ENCODE data around the gene SGCD.

The SGCD gene

GRCh38 chr5:156405988-156406387, 79.0 kb downstream of the SGCD start:
- DNase-seq = no peak

DNA sequence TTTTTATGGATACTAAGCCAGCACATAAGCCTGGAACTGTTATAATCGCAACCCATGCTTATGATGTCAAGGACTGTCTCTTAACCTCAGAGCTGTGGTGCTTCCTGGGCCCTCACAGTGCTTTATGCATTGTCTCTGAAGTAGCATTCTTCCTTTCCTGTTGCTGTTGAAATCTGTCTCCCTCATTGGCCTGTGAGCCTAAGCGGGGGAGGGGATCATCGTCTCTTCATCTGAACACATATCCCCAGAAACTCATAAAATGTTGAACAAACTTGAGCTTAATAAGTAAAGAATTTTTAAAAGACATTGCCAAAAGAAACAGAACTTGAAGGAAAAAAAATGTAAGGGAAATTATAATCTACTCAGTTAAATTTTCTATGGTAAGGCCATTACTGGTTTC, 80.3 kb downstream of the SGCD start:
- no peak for DNase-seq

DNA sequence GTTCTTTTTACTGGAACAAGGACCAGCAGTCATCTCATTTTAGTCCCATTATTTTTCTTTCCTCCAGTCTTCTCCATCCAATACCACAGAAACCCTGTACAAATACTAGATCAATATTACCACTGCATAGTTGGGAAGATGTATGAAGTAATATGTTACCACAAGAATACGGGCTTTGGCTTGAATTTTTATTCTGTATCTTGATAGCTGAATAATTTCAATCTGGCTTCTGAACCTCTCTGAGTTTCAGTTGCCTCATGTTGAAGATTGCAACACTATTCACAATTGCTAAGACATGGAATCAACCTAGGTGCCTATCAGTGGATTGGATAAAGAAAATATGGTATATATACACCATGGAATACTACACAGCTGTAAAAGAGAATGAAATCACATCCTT, 82.9 kb downstream of the SGCD start:
- DNase-seq = no peak

- DNase-seq = no peak
These were observed 84.2 kb downstream of the SGCD start for GRCh38 chr5:156411185-156411613.

- DNase-seq = no peak
These were observed 85.0 kb downstream of the SGCD start for GRCh38 chr5:156411957-156412356.

DNA sequence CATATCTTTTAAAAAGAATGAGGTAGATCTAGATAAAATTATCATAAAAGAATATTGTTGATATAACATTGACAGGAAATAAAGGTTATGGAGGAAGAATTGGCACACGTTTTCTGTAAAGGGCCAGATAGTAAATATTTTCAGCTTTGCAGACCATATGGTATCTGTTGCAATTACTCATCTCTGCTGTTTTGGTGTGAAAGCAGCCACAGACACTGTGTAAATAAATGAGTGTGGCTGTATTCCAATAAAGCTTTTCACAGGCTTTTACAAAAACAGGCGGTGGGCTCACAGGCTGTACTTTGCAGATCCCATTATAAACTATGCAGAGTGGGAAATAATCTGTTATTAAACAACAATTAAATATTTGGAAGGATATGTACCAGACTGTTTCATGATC, 87.4 kb downstream of the SGCD start:
- no peak for DNase-seq

DNA sequence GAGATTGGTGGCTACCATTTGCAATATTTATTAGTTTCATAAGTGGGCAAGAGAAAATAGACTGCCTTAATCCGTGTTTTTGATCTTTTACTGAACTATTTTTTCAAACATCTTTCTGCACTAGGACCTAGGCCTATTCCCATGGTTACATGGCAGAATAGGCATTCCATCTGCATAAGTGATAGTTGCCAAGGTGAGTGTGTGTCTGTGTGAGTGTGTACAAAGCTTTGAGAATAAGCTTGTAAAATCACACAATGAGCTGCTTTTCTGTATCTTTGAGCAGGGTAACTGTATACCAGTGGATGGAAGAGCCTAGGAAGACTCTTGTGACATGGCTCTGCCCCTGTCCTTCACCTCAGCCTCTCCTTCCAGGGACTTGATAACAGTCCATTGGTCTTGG, 92.7 kb downstream of the SGCD start:
- no peak for DNase-seq

- DNase-seq = no peak
These were observed 93.7 kb downstream of the SGCD start for GRCh38 chr5:156420665-156421064.

DNA sequence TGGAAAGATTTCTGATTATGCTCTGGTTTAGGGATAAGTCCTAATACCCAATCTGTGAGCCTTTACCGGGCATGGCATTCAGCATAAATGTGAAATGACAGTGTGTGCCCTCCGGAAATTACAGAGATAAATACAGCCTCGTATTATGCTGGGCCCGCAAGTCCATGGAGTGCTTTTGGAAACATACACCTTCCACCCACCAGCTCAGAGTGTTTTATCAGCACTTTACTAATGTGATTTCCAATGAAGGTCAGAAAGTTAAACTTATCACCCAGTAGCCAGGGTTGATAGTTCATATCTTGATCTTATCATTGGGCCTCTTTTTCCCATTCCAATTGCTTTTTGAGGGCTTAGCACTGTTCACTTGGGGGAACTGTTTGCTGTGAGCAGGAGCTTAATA, 94.8 kb downstream of the SGCD start:
- no peak for DNase-seq

DNA sequence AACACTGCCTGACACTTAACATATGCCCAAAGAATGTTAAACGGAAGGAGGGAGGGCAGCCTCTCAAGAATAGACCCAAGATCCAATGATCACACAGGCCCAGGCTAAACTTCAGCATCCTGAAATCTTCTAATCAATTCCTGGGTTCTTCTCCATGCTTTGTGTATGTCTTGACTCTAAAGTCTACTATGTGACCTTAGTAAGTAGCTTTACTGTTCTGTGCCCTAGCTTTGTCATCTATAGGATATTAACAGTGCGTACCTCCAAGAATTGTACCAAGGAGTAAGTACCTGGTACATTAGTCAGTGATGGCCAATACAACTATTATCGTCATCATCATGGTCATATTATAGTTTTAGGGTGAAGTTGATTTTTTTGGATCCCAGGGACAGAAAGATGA, 96.6 kb downstream of the SGCD start:
- no peak for DNase-seq

- no peak for DNase-seq
These were observed 100.4 kb downstream of the SGCD start for GRCh38 chr5:156427315-156427714.

GRCh38 chr5:156431956-156432829, 105.2 kb downstream of the SGCD start:
- no peak for DNase-seq

DNA sequence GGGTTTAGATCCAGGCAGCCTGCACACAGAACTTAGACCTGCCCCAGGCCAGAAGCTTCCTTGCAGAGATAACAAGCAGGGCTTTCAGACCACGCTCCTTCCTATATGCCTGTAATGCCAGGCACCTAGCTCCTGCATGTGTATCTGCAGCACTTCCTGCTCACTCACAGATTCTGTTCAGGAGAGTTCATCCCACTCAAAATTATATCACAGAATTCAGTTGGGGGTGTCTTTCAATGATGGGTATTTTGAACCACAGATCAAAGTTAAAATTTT, 105.8 kb downstream of the SGCD start:
- DNase-seq = no peak

GRCh38 chr5:156434471-156434870, 107.5 kb downstream of the SGCD start:
- no peak for DNase-seq

DNA sequence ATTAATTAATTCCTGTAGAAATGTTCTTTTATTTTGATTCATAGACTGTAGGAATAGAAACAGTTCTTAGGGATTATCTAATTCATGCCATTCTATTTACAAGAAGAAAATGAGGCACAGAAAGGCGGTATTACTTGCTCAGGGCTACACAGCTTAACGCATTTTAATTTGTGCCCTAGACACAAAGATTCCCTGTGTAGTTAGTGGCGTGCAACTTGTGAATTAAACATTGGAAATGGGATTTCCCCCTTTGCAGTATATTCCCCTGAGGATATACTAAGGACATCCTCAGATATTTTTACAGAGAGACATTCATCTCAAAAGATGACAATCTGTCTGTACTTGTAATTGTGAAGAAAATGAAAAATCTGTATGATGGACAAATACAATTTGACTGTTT, 108.1 kb downstream of the SGCD start:
- DNase-seq = no peak

- DNase-seq = no peak
These were observed 111.1 kb downstream of the SGCD start for GRCh38 chr5:156438076-156438475.

- DNase-seq = no peak
These were observed 117.9 kb downstream of the SGCD start for GRCh38 chr5:156444753-156445291.

GRCh38 chr5:156446526-156446925, 119.6 kb downstream of the SGCD start:
- DNase-seq = no peak

- DNase-seq = no peak
These were observed 123.8 kb downstream of the SGCD start for GRCh38 chr5:156450778-156451177.

DNA sequence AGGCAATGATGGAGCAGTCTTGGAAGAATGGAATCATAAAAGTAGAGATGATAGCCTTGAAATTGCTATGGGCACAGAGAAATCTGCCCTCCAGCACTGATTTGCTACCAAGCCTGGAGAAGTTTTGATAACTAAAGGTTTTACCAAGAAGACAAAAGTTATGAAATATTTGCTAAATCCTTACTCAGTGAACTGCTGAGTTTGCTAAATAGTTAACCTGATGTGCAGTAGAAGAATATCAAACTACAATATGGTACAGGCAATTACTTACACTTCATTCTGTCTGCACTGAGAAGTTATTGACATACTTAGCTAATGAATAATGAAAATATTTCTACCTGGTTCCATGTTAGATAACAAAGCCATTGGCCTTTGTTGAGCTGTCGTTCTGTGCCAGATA, 124.5 kb downstream of the SGCD start:
- DNase-seq = no peak

DNA sequence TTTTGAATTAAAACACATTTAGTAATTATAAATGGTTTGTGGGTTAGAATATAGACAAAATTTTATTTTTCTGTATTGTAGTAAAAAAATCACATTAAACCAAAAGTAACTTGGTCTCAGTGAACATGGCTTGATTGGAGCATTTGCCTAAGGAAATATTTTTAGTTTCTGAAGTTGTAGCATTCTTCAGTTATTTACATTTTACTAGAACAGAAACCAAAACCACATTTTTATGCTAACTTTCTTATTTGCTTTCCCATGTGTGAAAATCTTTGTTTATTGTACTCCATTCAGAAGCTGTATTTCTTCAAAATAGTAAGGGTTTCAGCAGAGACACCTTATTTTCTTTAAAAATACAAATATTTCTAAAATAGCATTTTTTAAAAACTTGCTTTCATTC, 129.9 kb downstream of the SGCD start:
- no peak for DNase-seq

- DNase-seq = no peak
These were observed 132.9 kb downstream of the SGCD start for GRCh38 chr5:156459812-156460385.

- no peak for DNase-seq
These were observed 133.5 kb downstream of the SGCD start for GRCh38 chr5:156460471-156460870.

- no peak for DNase-seq
These were observed 139.9 kb downstream of the SGCD start for GRCh38 chr5:156466871-156467270.

- no peak for DNase-seq
These were observed 142.7 kb downstream of the SGCD start for GRCh38 chr5:156469636-156470035.
